Activated naive CD4-positive, alpha-beta T cell treated with anti-CD3 and anti-CD28 coated beads, Interleukin-2, amount 50 U/mL, for 16 hours (primary cell): ENCODE measurements around the gene ARHGEF9.

Experiments used
- DNase-seq: peaks from one replicate; pipeline ENCODE4 v3.0.0-alpha.2; 2020

ARHGEF9 gene

DNA sequence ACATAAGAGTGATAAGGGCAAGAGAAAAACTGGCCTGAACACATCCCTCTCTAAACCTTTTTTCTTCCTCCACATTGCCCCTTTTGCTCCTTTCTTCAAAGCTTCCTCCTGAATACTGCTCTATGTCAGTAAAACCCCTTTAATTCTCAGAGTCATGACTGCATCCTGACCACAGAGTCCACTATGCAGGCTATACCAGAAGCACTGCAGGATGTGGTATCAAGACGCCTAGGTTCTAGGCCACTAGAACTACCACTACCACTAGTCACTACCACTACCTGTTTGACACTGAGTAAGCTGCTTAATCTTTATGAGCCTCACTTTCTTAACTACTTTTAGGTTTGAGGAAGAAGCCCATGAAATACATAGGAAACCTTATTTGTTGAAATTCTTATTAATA is 38.7 kb downstream of the ARHGEF9 start:
- no peak for DNase-seq

DNA sequence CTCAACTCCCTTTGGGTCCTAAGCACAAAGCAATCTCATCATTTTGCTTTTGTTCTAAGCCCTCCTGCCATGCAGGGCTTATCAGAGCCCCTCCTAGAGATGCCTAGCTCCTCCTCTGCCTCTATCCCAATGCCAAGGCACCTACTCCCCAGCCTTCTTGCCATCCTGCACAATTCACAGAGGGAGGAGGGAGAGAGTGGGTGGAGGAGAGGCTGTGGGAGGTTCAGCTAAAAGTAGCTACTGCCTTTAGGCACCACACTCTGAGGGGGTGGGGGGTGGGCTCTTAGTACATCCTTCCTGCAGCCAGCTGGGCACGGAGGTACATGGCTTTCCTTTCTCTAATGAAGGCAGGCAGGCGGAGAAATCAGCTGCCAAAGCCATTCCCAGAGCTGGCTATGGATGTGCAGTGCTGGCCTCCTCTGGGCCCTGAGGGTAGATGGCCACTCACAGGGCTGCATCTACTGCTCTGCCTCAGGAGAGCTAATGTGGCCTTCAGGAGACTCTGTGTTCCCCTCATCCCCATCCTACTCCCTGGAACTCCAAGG is 40.1 kb downstream of the ARHGEF9 start:
- DNase-seq = no peak

DNA sequence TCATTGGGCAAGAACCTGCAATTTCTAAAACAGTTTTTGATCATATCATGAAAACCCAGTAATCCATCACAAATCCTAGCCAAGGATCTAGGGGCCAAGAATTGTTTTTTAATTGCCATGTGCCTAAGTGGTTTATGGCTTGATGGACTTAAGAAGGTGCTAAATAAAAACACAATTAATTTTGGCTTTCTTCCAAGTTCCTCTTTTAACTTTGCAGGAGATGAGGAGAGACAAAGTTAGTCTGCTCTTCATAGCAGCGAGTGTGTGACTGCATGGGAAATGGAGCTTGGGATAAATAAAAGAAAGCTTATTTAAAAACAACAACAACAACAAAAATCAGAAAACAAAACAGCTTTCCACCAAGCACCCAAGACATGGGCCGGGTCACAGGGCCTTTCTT is 41.4 kb downstream of the ARHGEF9 start:
- DNase-seq = no peak

DNA sequence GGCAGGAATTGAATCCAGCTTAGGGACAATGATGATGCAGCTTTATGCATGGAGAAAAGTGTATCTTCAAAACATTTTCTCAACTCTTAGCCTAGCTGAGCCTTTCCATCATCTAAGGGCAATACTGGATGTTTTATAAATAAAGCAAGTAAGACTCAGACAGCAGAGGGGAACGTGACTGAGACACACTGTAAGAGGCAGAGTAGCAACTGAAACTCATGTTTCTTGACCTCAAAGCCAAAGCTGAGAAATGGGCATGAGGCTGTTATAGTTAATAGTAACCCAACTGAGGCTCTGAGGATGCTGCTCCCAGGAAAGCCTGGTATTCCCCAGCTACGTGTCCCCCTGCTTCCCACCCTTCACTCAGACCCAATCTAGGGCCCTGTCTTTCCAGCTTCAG is 44.6 kb downstream of the ARHGEF9 start:
- no peak for DNase-seq

DNA sequence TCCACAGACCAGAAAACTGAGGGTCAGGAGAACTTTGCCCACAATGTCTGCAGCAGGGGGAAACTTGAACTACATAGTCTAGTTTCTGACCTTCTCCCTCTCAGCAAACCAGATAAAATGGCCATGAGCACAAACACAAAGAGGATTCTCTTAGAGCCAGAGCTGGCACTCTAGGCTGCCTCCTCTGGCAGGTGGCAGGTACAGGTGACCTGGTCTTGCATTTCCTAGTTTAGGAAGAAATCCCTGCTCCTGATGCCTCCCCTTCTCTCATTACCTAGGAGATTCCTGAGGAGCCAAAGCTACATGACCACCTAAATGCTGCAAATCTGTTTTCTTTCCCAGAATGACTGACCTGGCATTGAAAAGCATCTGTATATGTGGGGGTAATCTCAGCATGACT is 45.1 kb downstream of the ARHGEF9 start:
- DNase-seq = no peak

DNA sequence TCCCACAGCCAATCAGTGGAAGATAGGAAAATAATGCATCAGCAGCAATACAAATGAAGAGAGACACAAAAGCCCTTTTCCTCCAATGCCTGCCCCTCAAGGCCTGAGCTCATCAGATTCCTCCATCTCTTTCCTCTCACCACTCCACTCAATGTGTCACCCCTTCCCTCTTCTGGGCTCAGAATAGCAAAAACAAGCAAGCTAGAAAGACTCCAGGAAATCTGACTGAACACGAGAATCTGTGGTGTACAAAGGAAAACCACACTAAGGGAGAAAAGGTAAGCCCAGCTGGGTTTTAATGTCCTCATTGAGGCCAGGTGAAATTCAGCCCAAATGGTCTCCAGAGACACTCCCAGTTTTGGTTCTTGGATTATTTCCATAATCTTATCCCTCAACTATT is 46.3 kb downstream of the ARHGEF9 start:
- no peak for DNase-seq

DNA sequence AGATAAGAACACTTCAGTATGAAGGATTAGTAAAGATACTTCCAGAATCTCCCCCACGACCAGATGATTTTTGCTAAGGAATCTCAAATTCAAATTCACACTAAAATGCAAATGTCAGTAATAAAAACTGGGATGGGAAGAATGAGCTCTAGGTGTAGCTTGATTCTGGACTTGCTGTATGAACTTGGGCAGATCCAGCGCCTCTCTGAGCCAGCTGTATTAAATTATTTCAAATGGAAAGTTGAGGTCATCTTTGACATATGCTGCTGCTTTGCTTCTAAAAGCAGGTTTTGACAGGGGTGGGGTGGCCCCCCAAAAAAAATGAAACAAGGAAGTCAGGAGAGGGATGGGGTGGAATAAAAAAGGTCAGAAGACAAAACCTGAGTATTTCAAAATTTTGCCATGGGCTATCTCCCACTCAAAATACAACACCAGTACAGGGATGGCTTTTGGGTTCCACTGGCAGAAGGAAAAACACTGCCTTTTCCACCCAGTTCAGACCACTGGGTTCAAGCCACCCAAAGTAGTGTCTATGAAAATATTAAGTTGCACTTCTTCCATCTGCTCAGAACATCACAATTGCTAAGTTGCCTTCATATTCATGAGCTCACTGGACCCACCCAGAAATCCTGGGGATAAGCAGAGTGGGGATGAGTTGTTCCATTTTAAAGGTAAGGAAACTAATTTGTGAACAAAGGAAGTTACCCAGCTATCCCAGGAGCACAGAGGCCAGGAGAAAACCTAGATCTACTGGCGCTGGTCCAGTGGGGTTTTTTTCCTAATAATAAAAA is 47.7 kb downstream of the ARHGEF9 start:
- no peak for DNase-seq

DNA sequence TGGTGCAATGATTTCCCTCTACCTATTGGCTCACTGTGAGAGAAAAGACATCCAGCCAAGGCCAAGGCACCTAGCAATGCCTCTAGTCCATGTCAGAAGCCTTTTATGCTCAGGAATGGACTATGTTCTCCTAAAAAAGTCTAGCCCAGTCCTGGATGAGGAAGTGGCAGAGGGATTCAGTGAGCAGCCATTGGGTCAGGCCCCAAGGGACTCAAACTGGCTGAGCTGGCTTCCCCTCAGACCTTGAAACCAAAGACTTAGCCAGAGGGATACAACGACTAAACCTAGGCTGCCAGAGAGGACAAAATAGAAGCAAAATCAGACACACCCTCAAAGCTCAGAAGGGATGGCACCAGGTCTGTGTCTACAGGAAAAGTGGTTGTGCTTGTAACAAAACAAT is 49.1 kb downstream of the ARHGEF9 start:
- no peak for DNase-seq

DNA sequence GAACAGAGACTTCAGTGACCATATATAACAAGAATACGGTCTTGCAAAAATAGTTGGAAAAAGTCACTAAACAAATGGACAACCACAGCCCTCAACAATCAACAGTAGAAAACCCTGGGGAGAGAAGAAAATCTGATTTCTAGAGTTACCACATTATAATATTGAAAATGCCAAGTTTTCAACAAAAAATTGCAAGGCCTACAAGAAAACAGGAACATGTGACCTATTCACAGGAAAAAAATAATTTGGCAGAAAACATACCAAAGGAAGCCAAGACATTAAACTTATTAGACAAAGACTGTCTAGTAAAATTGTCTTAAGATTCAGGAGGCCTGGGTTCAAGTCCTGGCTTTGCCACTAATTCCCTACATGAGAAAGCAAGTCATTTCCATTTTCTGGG is 64.7 kb downstream of the ARHGEF9 start:
- no peak for DNase-seq

DNA sequence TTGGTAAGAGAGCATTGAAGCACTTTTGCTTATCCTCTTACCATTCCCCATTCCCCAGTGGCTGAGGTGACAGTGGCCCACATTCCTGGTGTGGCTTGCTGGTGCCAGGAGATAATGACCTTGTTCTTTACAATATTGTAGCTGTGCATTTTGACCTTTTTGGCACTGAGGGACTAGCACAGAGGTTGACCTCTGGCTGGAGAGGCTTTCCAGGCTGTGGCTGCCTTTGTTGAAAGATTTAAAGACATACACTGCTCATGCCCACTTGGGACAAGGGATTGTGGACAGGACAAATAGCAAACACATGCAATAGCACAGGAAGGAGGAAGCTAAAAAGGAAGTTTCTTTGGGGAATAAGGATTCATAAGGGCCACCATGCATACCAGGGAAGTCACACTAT is 65.4 kb downstream of the ARHGEF9 start:
- no peak for DNase-seq

DNA sequence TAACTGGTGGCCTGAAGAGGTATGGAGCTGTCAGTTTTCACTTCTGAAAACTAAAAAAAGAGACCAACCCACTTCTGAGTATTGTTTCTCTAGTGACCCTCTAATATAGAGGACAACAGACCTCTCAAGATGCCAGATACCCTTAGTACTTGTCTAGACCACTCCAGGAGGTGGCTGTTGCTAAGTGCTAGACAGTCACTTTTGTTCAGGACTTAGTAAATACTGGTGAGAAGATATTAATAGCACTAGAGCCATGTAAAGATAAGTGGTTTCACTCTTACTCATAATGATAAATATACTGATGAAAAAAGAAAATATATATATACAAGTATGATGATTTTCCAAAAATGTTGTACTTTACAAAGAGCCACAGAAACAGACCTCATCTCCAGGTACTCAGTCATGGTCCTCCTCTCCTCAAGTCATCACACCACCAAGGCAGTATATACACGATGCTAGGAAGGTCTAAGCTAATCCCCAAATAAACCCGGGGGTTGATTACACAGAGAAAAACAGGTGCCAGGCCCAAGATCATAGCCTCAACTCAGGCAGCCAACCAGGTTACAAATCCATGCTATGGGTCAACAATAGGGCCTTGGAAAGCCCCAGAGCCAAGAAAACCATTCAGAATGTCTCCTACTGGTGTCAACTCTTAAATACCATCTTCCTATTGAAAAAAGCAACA is 66.9 kb downstream of the ARHGEF9 start:
- no peak for DNase-seq

DNA sequence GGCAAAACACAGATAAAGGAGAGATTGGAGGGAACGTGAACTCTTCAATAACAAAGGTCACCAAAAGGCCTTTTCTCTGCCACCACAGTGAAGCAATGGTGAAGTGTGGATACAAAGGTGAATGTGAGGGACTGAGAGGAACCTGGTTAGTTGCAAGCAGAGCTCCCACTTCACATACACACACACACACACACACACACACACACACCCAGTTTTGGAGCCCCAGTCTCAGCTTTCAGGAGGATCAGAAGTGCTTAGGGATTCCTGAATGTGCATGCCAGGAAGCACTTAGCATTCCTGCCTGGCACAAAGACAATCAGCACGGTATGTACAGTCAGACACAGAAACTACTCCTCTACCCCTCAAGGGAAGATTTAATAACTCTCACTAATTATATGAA is 71.5 kb downstream of the ARHGEF9 start:
- DNase-seq = no peak

DNA sequence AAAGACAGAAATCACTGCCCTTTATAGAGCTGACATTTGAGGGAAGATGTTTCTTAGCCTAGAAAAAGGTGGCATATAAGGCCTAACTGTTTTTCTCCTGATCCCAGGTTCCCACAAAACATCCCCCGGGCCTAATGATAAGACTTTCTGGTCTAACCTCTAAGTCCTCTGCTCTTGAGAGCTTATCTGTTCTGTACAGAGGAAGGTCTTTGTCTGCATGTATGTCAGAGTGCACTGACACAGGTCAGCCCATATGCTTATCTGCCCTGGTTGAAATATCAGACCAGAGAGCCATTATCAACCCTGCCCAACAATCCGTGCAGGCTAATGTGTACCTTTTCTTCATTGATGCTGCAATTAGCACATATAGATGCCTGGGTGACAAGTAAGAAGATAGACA is 76.2 kb downstream of the ARHGEF9 start:
- DNase-seq = no peak

DNA sequence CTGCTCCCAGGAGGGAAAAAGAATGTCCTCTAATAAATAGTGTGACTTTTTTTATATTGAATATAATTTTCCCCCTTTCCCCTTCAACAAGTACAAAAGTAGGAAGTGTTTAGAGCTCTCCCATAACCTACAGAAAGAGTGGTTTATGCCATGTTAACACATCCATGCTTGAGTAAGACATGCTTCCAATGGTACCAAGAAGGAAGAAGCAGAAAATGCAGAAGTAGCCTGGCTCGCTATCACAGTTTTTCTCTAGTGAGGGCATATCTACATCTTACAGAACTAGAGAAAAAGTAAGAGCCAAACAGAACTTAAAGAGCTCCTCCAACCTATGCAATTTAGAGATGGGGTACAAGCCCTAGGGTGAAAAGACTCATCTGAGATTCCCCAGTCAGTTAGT is 82.5 kb downstream of the ARHGEF9 start:
- no peak for DNase-seq

DNA sequence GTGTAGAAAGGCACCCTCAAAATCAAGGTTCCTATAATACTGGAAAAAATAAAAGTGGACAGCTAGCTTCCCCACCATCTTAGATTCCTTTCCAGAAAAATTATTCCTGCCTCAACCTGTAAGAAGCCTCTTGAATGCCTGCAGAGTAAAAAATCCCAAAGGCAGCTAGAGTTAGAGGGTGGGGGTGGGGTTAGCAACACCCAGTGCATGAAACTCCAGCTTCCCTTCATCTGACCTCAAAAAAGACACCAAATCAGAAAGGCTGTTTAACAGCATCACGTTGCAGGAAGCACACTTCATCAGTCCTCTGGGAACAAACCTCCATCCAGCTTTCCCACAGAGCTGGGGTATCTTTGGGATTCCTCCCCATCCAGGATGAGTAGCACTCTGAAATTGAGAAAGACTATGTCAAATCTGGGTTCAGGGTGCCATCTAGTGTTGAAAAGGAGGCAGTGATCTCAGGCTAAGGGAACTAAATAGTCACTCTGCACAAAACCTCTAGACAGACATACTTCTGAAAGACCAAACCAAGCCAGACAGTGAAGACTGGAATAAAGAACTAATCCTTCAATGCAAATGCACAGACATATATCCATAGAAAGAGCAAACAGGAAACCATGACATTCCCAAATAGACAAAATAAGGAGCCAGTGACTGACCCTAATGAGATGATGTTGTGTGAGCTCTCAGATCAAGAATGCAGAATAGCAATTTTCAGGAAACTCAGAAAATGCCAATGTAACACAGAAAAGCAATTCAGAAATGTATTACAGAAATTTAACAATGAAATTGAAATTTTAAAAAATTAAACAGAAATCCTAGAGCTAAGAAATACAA is 97.9 kb downstream of the ARHGEF9 start:
- DNase-seq = no peak

DNA sequence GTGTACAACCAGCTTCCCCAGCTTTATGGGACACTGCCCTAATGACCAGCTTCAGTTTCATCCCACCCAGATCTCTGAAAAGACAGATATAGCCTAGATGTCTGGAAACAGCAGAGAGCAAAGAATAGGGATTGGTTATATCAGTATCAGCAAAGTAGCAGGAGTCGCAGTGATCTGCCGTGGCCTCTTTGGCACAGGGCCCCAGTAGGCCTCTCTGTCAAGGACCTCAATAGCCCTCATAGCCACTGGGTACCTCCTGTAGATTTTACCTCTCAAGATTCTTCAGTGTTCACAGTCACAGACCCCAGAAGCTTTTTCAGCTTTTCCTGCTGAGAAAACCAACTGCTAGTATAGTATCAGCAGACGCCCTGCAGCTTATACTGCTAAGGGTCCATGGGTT is 104.6 kb downstream of the ARHGEF9 start:
- DNase-seq = no peak

DNA sequence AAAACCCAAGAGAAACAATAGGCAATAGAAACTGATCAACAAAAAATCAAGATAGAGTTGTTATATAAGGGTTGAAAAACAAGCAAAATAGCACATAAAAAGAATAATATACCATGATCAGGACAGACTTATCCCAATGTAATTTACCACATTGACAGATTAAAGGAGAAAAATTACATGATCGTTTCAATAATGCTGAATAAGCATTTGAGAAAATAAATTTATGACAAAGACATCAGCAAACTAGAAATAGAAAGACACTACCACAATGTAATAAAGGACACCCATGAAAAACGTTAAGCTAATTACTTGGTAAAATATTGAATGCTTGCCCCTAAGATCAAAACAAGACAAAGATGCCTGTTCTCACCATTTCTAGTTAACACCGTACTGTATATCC is 105.6 kb downstream of the ARHGEF9 start:
- DNase-seq = no peak

DNA sequence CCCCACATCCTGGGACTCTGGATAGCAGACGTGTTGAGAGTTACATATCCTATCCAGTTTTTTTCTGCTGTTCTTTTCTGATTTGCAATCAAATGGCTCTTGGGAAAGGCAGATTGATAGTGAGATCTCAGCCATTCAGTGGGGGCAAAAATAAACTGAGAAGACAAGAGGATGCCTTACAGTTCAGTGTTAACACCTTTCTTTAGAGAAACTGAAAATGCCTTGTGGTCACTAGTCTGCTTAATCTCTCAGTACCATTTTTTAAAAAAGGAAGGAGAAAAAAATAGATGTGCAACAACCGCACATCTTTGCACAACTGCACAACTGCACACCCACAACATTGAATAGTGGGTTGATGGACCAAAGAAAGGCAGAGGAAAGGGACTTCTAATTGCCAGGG is 109.3 kb downstream of the ARHGEF9 start:
- no peak for DNase-seq

DNA sequence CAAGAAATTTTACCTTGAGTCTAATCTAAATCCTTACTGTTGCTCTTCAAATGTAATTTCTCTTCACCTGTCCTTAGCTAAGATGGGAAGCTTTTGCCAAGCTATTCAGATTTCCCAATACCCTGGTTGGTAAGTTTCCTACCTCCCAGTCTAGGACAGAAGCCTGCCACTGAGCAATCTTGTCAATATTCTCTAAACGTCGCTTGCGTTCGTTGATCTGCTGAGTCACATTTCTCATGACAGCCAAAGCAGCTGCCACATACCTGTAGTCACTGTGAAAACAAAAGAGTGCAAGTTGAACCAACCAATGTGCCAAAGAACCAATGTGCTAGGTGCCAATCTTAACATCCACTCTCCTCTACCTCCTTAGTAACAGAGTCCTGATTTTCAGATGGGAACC is 111.1 kb downstream of the ARHGEF9 start:
- no peak for DNase-seq

DNA sequence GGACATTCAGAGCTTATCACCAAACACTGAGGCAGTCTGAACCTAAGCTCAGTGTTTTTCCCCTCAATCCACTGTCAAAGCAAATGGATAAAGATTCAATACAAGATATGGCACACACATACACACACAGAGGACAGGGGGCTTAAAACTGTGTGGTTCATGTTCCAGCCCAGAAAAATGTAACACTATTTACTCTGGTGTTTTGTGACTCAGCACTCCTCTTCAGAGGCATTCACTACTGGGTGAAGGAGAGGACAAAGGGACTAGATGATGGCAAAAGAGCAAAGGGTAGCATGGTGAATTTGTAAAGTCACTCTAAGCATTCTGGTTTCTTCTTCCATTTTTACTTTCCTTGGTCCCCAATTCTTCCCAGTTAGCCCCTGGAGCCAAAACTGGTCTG is 120.3 kb downstream of the ARHGEF9 start:
- DNase-seq = no peak

DNA sequence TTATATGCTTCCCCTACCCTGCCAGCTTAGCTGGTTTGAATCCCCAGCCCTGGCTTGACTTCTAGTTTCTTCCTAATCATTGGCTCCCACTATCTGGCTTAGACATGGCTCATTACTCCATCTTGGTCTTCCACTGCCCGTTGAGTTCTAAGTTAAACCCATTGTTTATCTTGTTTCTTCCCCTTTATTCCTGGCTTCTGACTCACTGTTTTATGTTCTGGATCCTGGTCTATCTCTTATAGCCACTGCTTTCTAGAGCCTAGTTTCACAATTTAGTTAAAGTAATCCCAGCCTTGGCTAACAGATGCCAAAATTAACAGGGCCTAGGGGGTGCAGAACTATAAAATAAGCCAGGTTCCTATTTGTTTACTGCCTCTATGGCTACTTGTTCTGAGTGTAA is 120.9 kb downstream of the ARHGEF9 start:
- no peak for DNase-seq

DNA sequence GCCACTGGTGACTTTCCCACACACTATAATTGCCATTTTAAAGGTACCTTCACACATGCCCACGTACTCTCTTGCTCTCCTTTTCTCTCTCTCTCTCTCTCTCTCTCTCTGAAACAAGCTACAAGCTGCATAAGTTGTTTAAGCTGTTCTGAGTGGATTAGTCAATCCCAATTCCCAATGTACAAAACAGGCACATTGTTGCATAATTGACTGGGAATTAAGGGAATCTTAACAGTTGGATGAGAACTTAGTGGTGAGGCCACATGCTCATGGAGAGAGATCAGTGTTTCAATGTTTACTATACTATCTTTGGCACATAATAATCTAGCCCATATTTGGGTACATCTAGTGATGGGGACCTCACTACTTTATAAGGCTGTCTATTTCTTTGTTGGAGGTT is 123.3 kb downstream of the ARHGEF9 start:
- no peak for DNase-seq

DNA sequence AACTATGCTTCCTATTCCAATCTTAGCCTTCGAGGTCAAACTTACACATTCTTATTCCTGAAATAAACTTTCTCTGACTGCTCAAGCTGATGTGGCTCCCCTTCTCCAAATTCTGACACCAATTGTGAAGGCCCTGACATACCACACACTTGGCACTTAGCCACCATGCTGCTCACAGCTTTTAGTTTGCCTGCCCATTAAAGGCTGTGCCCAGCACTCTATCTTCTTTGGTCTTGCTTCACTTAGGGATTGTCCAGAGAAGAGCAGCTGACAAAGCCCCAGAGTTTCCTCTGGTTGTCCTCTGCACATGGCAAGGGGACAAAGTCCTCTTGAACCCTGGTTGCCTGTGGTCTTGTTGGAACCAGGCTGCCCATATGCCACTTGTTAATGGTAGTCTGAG is 126.1 kb downstream of the ARHGEF9 start:
- no peak for DNase-seq

DNA sequence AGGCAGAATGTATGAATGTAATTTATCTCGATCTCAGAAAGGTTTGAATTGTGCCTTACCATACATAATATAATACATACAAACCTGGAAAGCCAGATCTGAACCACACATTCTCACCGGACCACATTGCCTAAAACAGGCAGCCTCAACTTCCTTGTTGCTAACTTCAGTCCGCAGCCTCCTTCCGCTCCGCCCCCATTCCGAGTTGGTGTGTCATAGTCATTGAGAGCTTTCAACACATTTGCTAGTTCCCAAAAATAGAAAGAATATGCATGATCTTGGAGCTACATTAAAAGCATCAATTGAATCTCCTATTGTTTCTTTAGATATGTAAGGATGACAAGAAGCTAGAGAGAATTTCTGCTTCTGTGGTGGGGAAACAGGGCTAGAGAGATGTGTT is 127.2 kb downstream of the ARHGEF9 start:
- DNase-seq = no peak
